ENCODE results near the gene MAPK9. TPM values are rescaled to one million over a fixed set of nuclear protein-coding genes. Genes with fewer than 3 reads are reported as not detected.

MAPK9 gene
- total RNA-seq, 1 experiment from 2014 or later: 44.1 TPM

- H3K36me3 ChIP-seq (ENCODE audit: control insufficient read depth, insufficient read depth, low read length): no peaks in the 10 kb centered on the region
- no peak for TF ChIP-seq POLR2AphosphoS5 (IDR thresholded peaks at IDR 0.05; ENCODE audit: low read depth, low read length)
- no peak for TF ChIP-seq REST (IDR thresholded peaks at IDR 0.05; ENCODE audit: insufficient read depth in 1 of 2, low read depth in 2 of 2, low read length in 1 of 2)
- TF ChIP-seq SIN3A (IDR thresholded peaks at IDR 0.05; ENCODE audit: borderline replicate concordance, insufficient read depth, low read depth, low read length): no peak
- no peak for TF ChIP-seq TCF7L2 (IDR thresholded peaks at IDR 0.05; ENCODE audit: low read depth, low read length)
- no peak for TF ChIP-seq CTCF (IDR thresholded peaks at IDR 0.05)
- in situ Hi-C loops (cut with HindIII; ENCODE audit: low pct_unique_long_range_greater_than_20kb, low sequenced_read_pairs) (no loop called here), intact Hi-C loops (cut with micrococcal nuclease; ENCODE audit: unreplicated experiment) (no loop called here)
- no peaks in the 10 kb centered on the region for H3K9me3 ChIP-seq (ENCODE audit: control insufficient read depth, insufficient read depth, low read depth, low read length)
- ATAC-seq (no peak), DNase-seq (ENCODE audit: low read depth, low spot score) (no peak)
- H3K4me1 ChIP-seq (ENCODE audit: control insufficient read depth, insufficient read depth, low read length): no peaks in the 10 kb centered on the region; the same call in 1 of the 2 replicates
- no peaks in the 10 kb centered on the region for H3K27me3 ChIP-seq (ENCODE audit: control insufficient read depth, insufficient read depth, low read length)
- ChIA-PET POLR2A (no interaction called here), CTCF (no interaction called here)
- BruUV-seq (replicated peaks): no TSS peak
- no peak overlapping the region for H3K27ac ChIP-seq (ENCODE audit: low read length)
- H3K4me3 ChIP-seq (ENCODE audit: low read depth in 2 of 2, low read length in 2 of 2): no peak overlapping the region
These were observed 49.0 kb upstream of the MAPK9 start for GRCh38 chr5:180340856-180341255.

GRCh38 chr5:180339583-180340183 is 47.8 kb upstream of the MAPK9 start:
- H3K27me3 ChIP-seq (ENCODE audit: control insufficient read depth, insufficient read depth, low read length): no peaks in the 10 kb centered on the region
- ATAC-seq: no peak
- H3K4me3 ChIP-seq (ENCODE audit: low read depth in 2 of 2, low read length in 2 of 2): no peak overlapping the region
- in situ Hi-C loops (cut with HindIII; ENCODE audit: low pct_unique_long_range_greater_than_20kb, low sequenced_read_pairs): no loop called here
- no peaks in the 10 kb centered on the region; the same call in 1 of the 2 replicates for H3K4me1 ChIP-seq (ENCODE audit: control insufficient read depth, insufficient read depth, low read length)
- no peak for DNase-seq (ENCODE audit: low read depth, low spot score)
- no peak for TF ChIP-seq CTCF (IDR thresholded peaks at IDR 0.05)
- no peak for TF ChIP-seq TCF7L2 (IDR thresholded peaks at IDR 0.05; ENCODE audit: low read depth, low read length)
- no peak for TF ChIP-seq SIN3A (IDR thresholded peaks at IDR 0.05; ENCODE audit: borderline replicate concordance, insufficient read depth, low read depth, low read length)
- no peak for TF ChIP-seq REST (IDR thresholded peaks at IDR 0.05; ENCODE audit: insufficient read depth in 1 of 2, low read depth in 2 of 2, low read length in 1 of 2)
- no peak for TF ChIP-seq POLR2AphosphoS5 (IDR thresholded peaks at IDR 0.05; ENCODE audit: low read depth, low read length)
- POLR2A ChIA-PET: no interaction called here
- no peaks in the 10 kb centered on the region for H3K9me3 ChIP-seq (ENCODE audit: control insufficient read depth, insufficient read depth, low read depth, low read length)
- CTCF ChIA-PET: no interaction called here
- no peak overlapping the region for H3K27ac ChIP-seq (ENCODE audit: low read length)
- intact Hi-C loops (cut with micrococcal nuclease; ENCODE audit: unreplicated experiment): no loop called here
- BruUV-seq (replicated peaks): no TSS peak
- H3K36me3 ChIP-seq (ENCODE audit: control insufficient read depth, insufficient read depth, low read length): no peaks in the 10 kb centered on the region

Measured in Panc1 (cell line).